HG03558 (cell line): ENCODE data around the gene TJP2.
A peak's percentile ranks its signal among the peaks of the same experiment; 100 is the strongest.
"Not testable (repeated sequence)": the region's sequence is repeated elsewhere in the genome, so short reads cannot be mapped to it uniquely, and the experiment has no call there.

Experiments used
- ATAC-seq: cut with Tn5 transposase; IDR thresholded peaks from one replicate; pipeline ENCODE4 v1.9.1; 2021; ENCODE audit warnings: moderate number of reproducible peaks; ENCODE audit not compliant: unreplicated experiment; ENCODE audit errors: extremely low read depth

TJP2 gene

DNA sequence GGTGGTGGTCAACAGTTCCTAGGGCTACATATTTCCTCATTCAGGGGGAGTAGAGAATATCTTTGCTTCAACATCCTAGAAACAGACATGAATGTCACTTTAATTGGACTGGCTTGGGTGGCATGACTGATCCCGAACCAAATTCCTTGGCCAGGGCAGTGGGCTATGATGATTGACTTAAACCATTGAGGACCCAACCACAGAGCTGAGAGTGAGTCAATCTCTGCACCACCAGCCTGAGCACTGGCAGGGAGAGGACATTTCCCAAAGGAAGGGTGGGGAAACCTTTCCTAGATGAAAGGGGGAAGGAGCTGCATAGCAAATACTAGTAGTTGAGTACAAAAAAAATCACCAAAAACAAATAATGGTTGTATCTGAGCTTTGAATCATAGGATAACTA, 98.1 kb downstream of the TJP2 start:
- no peak for ATAC-seq

DNA sequence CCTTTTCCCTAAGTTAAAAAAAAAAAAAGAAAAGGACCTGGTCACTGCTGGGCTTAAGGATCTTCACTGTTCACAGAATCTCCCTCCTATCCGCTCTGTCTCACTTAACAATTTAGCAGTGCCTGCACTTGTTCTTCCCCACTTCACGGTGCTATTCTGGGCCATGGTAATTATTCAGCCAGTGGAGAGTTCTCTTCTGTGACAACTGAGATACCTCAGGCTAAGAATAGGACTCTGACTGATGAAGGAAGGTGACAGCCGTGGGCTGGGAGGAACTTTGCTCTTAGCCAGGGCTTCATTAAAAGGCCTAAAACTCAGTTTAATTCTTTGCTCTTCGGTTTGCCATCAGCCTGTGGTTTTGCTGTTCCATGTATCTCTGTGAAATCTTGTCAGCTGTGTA, 99.1 kb downstream of the TJP2 start:
- no peak for ATAC-seq

DNA sequence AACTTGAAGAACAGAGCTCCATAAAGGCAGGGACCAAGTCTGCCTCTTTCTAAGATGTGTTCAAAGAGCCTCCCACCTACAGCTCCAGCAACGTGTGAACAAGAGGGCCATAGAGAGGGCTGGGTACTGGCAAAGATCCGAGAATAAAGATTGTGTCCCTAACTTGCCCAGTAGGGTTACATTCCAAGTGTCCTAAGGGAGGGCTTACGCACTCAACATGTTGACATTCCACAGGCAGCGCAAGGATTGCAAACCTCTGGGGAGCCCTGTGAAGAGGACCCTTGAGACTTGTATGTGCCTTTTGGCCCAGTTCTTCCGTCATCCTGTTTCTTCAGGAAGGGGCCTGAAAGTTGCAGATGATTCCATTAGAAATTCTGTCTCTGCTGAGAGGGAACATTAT, 102.7 kb downstream of the TJP2 start:
- ATAC-seq: no peak

DNA sequence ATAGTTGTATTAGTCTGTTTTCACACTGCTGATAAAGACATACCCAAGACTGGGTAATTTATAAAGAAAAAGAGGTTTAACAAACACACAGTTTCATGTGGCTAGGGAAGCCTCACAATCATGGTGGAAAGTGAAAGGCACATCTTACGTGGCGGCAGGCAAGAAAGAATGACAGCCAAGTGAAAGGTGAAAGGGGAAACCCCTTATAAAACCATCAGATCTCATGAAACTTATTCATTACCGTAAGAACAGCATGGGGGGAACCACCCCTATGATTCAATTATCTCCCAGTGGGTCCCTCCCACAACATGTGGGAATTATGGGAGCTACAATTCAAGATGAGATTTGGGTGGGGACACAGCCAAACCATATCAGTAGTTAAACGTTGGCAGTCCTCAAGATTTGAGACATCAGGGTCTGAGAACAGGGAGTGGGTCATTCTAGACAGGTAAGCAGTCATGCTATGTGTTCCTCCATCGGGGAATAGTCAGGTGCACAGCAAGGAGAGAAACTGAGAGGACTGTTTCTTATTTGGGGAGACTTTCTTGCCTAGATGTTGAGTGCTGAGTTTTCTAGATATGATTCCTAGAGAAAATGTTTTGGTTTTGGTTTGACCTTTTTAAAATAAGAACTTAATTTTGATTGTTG, 105.1 kb downstream of the TJP2 start:
- ATAC-seq: peak; percentile 63

DNA sequence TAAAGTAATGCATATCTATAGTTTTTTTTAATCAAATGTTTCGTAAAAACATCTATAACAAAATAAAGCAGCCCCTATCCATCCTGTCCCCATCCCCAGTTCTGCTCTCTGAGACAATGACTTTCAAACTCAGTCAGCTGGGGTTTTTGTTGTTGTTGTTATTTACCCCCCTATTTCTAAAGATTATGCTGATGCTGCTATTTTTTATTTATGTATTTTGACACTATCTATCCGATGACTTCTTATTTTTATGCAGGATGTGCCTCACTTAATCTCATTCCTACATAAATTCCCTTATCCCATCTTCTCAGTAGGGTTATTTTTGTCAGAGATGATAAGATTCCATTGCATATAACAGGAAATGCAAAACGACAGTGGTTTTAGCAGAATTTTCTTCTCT, 105.7 kb downstream of the TJP2 start:
- ATAC-seq: no peak

DNA sequence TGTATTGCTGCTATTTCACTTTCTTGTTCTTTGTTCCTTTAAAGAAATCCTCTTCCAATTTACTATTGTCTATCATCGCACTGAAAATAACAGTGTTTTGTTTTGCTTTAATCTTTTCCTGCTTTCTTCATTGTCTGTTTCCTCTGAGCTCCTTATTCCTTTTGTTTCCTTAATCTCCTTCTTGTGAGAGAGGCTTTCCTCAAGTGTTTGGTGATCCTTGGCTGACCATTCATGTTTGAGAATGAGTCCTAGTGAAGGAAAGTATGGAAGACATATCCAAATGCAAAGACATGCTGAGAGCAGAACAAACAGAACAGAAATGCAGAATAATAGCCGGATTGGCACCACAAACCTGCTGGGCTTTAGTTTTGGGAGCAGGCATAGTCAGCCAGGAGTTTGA, 108.9 kb downstream of the TJP2 start:
- ATAC-seq: no peak

DNA sequence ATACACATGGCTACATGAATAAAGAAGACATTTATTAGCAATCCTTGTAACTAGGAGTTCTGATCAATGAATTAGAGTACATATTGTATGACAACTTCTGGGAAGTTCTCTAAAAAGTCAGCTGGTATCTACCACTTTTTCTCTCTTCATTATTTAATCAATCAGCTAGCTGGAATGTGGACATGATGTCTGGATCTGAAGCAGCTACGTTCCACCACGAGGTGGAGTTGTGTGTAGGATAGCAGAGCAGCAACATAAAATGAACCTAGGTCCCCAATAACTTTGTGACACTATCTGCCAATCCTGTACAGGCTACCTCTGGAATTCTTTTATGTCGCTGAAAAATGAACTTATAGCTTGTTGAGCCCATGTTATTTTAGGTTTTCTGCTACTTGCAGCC, 118.0 kb downstream of the TJP2 start:
- ATAC-seq: no peak

DNA sequence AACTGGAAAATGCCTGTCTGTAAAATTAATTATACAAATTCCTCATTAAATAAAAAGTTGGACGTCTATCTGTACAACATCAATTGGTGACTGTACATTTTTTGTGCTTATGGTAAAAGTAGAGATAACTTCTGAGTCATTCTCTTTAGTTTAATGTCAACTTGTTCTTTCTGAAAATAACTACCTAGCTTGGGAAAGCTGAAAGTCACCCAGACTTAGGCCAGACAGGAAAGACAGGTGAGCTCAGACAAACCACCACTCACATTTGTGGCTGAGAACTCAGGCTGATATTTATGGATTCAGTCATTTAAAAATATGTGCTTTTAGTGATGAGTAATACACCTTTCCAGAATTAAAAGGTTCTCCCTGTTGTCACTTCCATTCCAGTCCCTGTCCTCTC, 119.1 kb downstream of the TJP2 start:
- ATAC-seq: no peak

DNA sequence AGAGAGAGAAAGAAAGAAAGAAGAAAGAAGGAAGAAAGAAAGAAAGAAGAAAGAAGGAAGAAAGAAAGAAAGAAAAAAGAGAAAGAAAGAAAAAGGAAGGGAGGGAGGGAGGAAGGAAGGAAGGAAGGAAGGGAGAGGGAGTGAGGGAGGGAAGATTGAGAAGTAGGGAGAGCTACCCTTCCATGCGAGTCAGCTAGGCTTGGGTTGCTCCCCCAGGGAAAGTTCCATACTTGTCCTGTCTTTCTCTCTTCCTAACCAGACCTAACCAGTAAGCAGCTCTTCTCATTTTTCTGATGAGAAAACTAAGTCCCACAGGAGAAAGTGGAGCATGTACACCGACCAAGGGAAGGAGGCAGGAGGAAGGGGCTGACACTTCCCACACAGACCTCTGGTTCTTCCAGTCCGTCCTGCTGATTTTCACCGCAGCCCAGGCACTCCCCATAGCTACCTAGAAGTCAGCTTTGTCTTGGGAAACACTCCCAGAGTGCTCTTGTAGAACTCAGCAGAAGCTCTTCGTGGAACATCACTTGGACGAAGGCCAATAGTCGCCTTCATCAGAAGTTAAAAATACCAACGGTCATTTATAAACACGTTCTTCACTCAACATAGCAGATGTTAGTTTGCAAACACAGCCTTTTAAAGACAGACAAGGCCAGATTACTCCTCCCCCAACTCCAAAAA, 121.9 kb downstream of the TJP2 start:
- no peak for ATAC-seq

DNA sequence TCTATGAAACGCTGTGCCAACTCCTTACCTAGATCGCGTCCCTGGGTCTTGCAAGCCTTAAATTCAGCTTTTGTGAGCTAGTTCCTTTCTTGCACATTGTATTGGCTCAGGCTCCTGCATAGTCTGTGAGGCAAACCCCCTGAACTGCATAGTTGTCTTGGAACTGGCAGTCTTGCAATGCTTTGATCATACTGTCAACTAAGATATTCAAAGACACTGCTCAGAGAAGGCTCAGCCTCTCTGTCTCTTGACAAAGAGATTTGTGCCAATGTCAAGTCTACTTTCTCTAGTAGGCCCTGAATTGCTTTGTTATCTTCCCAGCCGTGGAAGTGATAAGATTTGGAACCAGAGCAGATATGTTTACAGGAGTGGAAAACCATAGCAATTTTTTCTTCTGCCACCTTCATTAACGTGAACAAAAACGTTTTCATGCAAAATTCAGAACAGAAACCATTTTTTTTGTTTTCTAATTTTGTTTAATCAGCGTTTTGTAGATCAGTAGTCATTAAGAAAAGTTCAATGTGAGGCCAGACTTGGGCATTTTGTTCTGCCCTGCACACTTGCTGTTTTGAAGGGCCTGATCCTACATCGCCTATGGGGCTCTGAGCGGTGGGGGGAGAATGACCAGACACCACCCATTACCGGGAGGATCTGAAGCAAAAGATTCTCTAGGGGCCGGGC, 123.4 kb downstream of the TJP2 start:
- ATAC-seq: no peak

DNA sequence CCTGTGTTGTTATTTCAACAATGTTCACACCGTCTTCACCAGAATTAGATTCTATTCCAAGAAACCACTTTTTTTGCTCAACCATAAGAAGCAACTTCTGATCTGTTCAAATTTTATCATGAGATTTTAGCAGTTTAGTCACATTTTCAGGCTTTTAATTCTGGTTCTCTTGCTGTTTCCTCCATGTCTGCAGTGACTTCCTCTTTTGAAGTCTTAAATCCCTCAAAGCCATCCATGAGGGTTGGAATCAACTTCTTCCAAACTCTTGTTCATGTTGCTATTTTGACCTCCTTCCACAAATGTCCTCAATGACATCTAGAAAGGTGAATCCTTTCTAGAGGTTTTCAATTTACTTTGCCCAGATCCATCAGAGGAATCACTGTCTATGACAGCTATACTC, 125.2 kb downstream of the TJP2 start:
- no peak for ATAC-seq

DNA sequence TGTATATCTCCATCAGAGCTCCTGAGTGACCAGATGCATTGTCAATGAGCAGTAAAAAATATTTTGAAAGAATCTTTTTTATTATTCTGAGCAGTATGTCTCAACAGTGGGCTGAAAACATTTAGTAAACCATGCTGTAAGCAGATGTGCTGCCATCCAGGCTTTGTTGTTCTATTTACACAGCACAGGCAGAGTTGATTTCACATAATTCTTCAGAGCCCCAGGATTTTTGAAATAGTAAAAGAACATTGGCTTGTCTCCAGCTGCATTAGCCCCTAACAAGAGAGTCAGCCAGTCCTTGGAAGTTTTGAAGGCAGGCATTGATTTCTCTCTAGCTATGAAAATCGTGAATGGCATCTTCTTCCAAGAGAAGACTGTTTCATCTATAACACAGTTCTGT, 125.7 kb downstream of the TJP2 start:
- no peak for ATAC-seq

DNA sequence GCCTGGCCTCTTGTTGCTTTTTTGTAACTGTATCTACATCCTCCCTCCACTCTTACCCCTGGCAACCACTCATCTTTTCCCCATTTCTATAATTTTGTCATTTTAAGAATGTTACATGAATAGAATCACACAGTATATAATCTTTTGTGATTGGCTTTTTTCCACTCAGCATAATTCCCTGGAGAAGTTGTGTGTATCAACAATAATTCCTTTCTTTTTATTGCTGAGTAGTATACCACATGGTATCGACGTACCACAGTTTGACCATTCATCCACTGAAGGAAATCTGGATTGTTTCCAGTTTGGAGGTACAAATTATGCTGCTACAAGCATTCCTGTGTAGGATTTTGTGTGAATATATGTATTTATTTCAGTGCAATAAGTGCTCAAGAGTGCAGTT, 129.3 kb downstream of the TJP2 start:
- ATAC-seq: no peak

DNA sequence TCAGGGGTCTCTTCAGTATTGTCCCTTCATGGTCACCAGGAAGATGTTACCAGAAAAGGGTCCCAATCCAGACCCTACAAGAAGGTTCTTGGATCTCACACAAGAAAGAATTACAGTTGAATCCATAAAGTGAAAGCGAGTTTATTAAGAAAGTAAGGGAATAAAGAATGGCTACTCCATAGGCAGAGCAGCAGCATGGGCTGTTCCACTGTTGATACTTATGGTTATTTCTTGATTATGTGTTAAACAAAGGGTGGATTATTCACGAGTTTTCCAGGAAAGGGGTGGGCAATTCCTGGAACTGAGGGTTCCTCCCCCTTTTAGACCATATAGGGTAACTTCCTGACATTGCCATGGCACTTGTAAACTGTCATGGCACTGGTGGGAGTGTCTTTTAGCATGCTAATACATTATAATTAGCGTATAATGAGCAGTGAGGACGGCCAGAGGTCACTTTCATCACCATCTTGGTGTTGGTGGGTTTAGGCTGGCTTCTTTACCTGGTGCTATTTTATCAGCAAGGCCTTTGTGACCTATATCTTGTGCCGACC, 132.9 kb downstream of the TJP2 start:
- ATAC-seq: not testable (repeated sequence)

DNA sequence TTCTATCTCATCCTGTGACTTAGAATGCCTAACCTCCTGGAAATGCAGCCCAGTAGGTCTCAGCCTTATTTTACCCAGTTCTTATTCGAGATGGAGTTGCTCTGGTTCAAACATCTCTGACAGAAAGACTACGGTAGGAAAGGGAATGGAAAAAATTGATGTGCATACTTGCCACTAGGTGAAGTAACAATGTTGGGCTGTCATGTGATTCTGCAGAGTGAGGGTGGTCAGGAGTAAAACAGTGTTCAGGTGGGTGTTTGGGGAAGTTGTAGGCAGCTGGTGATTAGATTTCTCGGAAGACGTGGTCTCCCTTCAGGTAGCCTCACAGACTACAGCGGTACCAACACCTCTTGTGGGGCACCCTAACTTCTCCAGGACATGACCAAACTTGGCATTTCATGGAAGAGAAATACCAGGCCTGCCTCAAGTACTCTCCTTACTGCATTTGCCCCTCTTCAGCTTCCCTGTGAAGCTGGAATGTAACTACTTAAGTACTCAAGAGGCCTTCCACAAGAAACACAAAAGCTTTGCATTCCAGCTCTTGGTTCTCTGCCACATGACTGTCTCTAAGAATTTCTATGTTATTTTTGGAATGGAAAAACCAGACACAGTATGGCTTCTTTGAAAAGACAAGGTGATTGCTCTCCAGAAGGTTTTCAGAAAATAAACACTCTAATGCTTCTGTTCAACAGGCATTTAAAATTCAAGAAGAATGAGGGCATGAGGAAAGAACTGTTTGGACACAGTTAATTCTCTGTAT, 133.5 kb downstream of the TJP2 start:
- no peak for ATAC-seq

DNA sequence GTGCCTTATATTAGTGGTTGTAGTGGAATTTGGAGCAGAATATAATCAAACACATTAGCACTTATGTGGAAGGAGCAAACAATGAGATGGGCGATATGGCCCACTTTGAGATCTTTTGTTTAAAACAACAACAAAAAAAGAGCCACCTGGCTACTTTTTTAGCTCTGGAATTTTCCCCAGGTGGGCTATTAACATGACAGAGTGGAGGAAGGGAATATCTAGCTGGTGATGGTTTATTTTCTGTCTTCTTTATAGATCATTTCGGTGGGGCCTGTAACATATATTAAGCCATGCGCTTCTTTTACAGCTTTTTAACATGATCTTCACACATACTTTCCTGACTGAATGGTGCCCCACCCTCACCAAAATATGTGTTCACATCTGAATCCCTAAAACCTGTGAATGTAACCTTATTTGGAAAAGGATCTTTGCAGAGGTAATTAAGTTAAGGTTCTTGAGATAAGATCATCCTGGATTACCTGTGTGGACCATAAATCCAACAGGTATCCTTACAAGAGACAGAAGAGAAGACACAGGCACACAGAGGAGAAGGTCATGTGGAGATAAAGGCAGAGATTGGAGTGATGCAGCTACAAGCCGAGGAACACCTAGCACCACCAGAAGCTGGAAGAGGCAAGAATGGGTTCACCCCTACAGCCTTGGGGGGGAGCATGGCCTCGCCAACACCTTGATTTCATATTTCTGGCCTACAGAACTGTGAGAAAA, 134.3 kb downstream of the TJP2 start:
- no peak for ATAC-seq

DNA sequence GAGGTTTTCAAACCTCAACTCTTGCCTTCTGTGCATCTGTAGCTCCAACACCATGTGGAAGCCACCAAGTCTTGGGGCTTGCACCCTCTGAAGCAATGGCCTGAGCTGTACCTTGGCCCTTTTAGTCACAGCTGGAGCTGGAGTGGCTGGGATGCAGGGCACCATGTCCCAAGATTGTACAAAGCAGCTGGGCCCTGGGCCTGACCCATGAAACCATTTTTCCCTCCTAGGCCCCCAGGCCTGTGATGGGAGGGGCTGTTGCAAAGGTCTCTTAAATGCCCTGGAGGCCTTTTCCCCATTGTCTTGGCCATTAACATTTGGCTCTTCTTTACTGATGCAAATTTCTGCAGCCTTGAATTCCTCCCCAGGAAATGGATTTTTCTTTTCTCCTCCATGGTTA, 139.1 kb downstream of the TJP2 start:
- no peak for ATAC-seq

DNA sequence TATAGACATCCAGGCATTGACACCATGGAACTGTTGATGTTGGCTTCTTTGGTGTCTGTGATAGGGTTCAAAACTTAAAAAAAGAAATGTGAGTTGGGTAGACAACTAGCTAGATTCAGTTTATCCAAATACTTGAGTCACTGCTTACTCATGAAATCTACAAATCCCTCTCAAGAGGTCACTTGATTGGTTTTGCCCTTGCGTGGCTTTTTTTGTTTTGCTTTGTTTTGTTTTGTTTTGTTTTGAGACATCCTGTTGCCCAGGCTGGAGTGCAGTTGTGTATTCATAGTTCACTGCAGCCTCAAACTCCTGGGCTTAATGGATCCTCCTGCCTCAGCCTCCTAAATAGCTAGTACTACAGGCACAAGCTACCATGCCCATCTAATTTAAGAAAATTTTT, 140.5 kb downstream of the TJP2 start:
- ATAC-seq: no peak

DNA sequence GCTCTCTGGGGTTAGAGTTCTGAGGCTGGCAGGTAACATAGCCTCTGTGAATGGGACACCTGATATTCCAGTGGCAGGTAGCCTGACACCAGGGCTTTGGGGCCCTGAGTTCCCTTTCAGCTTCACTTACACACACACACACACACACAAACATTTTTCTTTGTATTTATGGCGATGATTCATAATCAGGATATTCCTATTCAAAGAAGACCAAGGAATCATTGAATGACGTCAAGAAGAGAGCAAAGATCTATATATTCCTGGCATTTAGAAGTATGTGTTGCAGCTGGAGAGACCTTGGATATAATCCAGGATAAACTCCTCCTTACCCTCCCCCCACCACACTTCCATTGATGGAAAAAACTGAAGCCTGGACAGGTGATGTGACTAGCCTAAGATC, 143.0 kb downstream of the TJP2 start:
- ATAC-seq: no peak

DNA sequence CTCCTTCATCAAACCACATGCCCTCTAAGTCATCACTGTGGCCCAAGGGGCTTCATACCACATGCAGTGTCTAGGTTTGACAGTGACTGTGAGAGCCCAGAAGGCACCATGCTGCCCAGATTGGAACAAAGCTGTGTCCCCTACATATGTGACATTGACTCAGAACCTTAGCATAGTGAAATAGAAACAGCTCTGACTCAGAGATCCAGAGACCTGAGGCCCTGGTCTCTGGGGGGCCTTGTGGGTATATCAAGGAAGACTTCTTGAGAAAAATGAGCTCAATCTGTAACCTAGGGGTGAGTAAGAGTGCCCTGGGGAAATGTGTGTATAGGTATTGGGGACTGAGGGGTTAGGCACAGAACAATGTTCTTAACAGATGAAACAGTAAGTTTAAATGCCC, 143.8 kb downstream of the TJP2 start:
- peak; percentile 94 for ATAC-seq
